Activated CD4-positive, CD25-positive, alpha-beta regulatory T cell (primary cell): Measurements from ENCODE around the gene OR2A2.

Source experiments
- DNase-seq, 4 experiments: peaks; one replicate each; lab custom pipeline; 2025; lab: John Stamatoyannopoulos, UW

The OR2A2 gene

GRCh38 chr7:144142187-144142586 is 32.8 kb downstream of the OR2A2 start:
- no peak for DNase-seq

DNA sequence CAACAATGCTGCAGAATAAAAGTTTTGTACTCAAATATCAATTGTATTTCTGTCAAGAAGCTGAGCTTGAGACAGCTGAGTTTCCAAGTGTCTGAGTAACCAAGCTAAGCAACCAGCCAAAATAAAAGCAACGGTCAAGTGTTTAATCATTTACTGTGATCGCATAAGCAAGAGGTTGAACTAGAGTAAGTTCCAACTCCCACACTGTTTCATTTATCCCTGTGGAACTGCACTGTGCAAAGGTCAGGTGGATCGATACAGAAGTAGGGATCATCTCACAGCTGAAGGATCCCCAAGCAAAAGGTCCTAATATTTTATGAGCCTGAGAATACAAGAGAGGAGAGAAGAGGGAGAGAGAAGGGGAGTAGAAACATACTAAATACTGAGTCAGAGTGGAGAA is 35.0 kb downstream of the OR2A2 start:
- DNase-seq = no peak

- no peak for DNase-seq
Observed at GRCh38 chr7:144148224-144148827, 38.9 kb downstream of the OR2A2 start.

- DNase-seq = no peak
Observed at GRCh38 chr7:144158861-144159260, 49.5 kb downstream of the OR2A2 start.
